Measurements from ENCODE around the gene LILRA6.
"Not testable (repeated sequence)": the region's sequence is repeated elsewhere in the genome, so short reads cannot be mapped to it uniquely, and the experiment has no call there.

LILRA6 gene

DNA sequence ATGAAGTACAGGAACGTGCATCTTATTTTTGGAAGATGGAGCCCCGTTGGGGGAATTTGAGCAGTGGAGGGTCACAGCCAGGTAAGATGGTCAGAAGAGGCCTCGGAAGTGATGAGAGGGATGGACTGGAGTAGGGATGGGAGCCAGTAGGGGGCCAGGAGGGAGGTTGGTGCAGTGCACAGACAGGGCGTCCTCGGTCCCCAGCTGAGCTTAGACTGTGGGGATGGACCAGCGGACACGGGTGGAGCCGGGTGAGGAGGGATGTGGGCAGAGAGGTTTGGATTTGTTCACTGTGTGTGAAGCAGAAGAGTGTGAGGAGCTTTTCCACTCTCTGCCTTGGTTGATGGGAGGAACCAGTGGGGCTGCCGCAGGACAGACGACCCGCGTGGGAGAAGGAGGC, 31.4 kb downstream of the LILRA6 start:
- Mint-ChIP-seq H3K36me3 (ENCODE audit: low read depth) (peaks cover 37% of the 10 kb centered on the region), H3K4me3 (no peak overlapping the region), H3K4me1 (ENCODE audit: low read depth) (peaks cover 35% of the 10 kb centered on the region), H3K9me3 (no peaks in the 10 kb centered on the region), H3K27me3 (ENCODE audit: low read depth) (no peaks in the 10 kb centered on the region), H3K27ac (peak overlapping the region; percentile 65)

DNA sequence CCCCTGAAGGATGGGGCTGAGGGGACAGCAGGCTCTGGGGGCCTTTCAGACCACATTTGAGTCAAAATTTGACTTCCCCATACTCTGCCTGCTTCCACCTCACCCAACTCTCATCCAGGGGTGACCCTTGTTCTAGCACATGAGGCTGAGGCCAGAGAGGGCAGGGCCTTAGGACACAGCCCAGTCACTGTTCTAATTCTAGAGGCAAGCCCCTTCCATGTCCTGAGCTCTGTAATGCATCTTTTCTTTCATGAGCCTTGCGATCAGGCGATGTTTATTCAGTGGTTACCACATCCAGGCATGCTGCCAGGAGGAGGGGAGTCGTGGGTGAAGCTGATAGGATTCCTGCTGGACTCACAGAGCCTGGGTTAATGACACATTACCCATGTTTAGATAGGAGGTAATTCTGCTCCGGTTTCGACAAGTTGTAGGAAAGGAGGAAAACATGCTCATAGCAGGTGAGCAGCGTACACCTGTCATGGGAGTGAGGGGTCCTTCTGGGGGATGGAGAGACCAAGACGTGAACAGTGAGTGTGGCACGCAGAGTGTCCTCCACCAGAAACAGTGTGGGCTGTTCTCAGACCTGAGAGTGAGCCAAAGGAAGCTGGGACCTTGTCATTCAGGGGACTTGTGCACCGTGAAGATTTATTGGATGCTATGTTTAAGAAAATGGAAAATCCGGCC, 32.6 kb downstream of the LILRA6 start:
- peak overlapping the region; percentile 39 for H3K4me3 Mint-ChIP-seq
- H3K27ac Mint-ChIP-seq: peak overlapping the region; percentile 65
- no peaks in the 10 kb centered on the region for H3K9me3 Mint-ChIP-seq
- H3K36me3 Mint-ChIP-seq (ENCODE audit: low read depth): peaks cover 43% of the 10 kb centered on the region
- peaks cover 45% of the 10 kb centered on the region for H3K4me1 Mint-ChIP-seq (ENCODE audit: low read depth)
- H3K27me3 Mint-ChIP-seq (ENCODE audit: low read depth): no peaks in the 10 kb centered on the region

DNA sequence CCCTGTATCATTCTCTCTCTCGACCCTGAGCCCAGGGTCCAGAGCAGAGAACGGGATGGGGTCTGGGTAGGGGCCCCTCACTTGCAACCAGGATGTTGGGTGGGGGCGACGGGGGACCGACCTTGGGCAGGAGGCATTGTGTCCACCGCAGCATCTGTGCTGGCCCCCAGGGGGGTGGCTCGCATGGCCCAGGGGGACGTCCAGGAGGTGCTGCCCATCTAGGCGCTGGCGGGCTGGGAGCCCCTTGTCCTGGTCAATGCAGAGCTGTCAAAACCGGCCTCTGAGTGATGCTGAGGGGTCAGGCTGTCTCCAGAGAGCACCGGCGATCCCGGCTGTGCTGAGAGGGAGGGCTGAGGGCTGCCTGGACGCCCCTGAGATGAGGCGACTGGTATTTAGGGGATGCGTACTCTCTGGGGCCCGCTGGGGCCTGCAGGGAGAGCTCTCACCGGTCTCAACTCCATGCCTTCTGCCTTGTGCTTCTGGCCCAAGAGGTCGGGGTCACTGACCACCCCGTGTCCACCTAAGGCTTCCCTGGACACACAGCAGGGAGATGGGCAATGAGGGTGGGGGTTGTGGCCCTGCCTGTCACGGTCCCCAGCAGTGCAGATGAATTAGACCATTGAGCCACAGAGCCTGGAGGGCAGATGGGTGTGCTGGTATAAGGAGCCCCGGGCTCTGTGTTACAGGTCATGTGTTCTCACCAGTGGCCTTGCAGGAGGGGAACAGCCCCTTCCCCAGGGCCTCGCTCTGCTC, 33.4 kb downstream of the LILRA6 start:
- no peak overlapping the region for H3K27ac Mint-ChIP-seq
- no peak overlapping the region for H3K4me3 Mint-ChIP-seq
- H3K4me1 Mint-ChIP-seq (ENCODE audit: low read depth): peaks cover 51% of the 10 kb centered on the region
- no peaks in the 10 kb centered on the region for H3K9me3 Mint-ChIP-seq
- H3K27me3 Mint-ChIP-seq (ENCODE audit: low read depth): no peaks in the 10 kb centered on the region
- peaks cover 50% of the 10 kb centered on the region for H3K36me3 Mint-ChIP-seq (ENCODE audit: low read depth)

DNA sequence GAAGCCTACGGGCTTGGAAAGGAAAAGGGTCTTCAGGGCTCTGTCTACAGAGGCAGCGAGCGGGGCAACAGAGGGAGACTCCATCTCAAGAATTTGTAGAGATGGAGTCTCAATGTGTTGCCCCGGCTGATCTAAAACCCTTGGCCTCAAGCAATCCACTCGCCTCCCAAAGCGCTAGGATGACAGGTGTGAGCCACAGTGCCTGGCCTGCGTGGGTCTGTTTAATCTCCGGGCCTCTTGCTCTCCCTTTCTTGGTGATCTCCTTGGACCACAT, 33.9 kb downstream of the LILRA6 start:
- Mint-ChIP-seq H3K9me3 (no peaks in the 10 kb centered on the region), H3K4me3 (peak overlapping the region; percentile 19), H3K27ac (peak overlapping the region; percentile 39), H3K36me3 (ENCODE audit: low read depth) (peaks cover 52% of the 10 kb centered on the region), H3K27me3 (ENCODE audit: low read depth) (no peaks in the 10 kb centered on the region), H3K4me1 (ENCODE audit: low read depth) (peaks cover 51% of the 10 kb centered on the region)

DNA sequence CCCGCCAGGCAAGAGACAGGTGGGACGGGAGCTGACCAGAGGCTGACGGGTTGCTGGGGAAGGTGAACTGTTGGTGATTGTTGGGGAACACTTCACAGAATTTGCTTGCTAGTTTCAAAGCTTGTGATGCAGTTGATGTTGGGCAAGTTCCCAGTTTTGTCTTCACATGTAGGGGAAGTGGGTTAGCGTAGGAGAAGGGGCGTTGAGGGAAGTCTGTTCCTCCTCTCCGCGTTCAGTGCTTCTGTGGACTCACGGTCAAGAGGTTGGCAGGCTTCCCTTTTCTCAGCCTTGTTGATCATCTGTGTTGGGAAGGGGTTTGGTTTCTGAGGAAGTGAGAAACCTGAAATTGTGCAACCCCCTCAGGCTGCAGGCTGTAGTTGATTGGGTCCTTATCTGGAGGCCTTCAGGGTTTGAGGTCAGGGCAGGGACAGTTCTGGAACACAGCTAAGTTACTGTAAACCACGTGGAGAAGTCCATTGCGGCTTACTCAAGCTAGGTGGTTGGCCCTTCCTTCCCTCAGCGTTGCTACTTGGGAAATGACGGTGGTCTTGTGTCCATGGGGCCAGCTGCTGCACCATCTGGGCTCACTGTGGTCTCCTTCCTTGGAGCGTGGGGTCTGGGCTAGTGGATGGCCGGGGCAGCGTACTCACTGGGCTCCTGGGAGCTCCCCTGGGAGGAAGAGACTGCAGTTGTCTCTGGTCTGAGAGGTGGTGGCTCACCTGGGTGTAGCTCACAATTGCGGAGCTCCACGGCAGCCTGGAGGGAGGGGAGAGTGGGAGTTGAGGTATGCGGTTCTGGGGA, 34.4 kb downstream of the LILRA6 start:
- peak overlapping the region; percentile 65 for H3K4me3 Mint-ChIP-seq
- H3K27me3 Mint-ChIP-seq (ENCODE audit: low read depth): no peaks in the 10 kb centered on the region
- peaks cover 54% of the 10 kb centered on the region for H3K4me1 Mint-ChIP-seq (ENCODE audit: low read depth)
- H3K27ac Mint-ChIP-seq: peak overlapping the region; percentile 39
- H3K9me3 Mint-ChIP-seq: no peaks in the 10 kb centered on the region
- peaks cover 55% of the 10 kb centered on the region for H3K36me3 Mint-ChIP-seq (ENCODE audit: low read depth)

DNA sequence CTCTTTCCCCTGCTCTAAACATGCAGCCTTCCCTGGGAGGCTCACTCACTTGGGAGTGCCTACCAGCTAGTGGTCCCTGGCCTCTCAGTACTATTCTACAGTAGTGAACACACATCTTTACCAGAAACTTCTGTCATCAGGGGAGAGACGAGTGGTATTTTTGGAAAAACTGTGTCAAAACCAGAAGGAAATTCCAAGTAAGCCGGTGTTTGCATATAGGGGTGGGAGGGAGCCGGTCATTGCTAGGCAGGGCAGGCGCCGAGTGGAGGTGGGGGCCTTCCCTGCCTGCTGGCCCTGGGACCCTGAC, 35.0 kb downstream of the LILRA6 start:
- H3K4me1 Mint-ChIP-seq (ENCODE audit: low read depth): peaks cover 59% of the 10 kb centered on the region
- H3K9me3 Mint-ChIP-seq: no peaks in the 10 kb centered on the region
- peaks cover 60% of the 10 kb centered on the region for H3K36me3 Mint-ChIP-seq (ENCODE audit: low read depth)
- H3K4me3 Mint-ChIP-seq: peak overlapping the region; percentile 65
- H3K27me3 Mint-ChIP-seq (ENCODE audit: low read depth): no peaks in the 10 kb centered on the region
- peak overlapping the region; percentile 39 for H3K27ac Mint-ChIP-seq

DNA sequence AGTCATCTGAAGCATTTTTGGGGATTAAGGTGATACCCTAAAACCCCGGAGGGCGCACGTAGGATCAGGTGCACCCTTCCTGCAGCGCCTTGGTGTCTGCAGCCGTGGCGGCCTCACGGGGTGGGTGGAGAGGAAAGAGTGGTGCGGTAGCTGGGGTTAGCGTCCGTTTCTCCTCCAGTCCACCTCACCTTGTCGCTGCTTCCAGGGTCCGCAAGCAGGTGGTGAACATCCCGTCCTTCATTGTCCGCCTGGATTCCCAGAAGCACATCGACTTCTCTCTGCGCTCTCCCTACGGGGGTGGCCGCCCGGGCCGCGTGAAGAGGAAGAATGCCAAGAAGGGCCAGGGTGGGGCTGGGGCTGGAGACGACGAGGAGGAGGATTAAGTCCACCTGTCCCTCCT, 35.4 kb downstream of the LILRA6 start:
- H3K9me3 Mint-ChIP-seq; H3K27me3 Mint-ChIP-seq (ENCODE audit: low read depth): not testable (repeated sequence)
- H3K4me1 Mint-ChIP-seq (ENCODE audit: low read depth): peaks cover 61% of the 10 kb centered on the region
- H3K27ac Mint-ChIP-seq: peak overlapping the region; percentile 39
- H3K4me3 Mint-ChIP-seq: peak overlapping the region; percentile 65
- peaks cover 64% of the 10 kb centered on the region for H3K36me3 Mint-ChIP-seq (ENCODE audit: low read depth)

DNA sequence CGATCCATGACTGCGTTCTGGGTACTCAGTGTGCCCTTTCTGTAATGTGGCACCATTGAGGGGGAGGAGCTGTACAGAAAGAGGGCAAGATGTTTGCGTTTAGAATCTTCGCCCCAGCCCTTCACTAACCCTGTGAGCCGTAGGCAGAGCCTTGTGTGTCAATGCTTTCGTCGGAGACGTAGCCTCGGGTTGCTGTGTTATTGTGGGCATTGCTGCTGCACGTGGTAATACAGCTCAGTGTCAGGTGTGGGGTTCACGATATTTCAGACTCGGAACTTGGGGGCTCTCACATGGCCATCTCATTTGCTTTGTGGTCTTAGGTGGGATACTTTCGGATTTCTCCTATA, 35.8 kb downstream of the LILRA6 start:
- Mint-ChIP-seq H3K27me3 (ENCODE audit: low read depth) (no peaks in the 10 kb centered on the region), H3K4me3 (peak overlapping the region; percentile 65), H3K9me3 (no peaks in the 10 kb centered on the region), H3K36me3 (ENCODE audit: low read depth) (peaks cover 68% of the 10 kb centered on the region), H3K4me1 (ENCODE audit: low read depth) (peaks cover 65% of the 10 kb centered on the region), H3K27ac (no peak overlapping the region)

DNA sequence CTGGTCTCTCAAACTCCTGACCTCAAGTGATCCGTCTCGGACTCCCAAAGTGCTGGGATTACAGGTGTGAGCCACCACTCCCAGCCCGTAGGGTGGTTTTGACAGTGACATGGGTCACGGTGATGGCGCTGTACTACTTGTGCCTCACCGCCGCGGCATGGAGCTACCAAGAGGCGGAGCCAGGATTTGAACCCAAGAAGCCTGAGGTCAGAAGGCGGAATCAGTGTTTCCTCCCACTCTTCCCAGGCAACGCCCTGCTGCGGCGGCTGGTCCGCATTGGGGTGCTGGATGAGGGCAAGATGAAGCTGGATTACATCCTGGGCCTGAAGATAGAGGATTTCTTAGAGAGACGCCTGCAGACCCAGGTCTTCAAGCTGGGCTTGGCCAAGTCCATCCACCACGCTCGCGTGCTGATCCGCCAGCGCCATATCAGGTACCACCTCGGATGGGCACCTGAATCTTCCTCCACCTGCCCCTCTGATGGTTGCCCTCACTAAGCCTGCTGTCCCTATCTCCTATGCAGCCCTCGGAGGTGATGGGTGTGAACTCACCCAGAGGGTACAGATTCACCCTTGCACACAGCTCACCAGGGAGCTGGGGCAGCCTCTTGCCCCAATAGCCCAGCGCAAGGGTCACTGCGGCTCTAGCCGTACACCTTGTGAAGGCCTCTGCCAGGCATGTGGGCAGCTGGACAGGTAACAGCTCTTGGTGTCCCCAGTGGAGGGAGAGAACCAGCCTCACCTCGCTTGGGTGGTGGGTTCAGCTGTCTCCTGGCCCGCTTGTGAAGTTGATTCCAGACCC, 36.4 kb downstream of the LILRA6 start:
- H3K9me3 Mint-ChIP-seq: no peaks in the 10 kb centered on the region
- H3K4me3 Mint-ChIP-seq: peak overlapping the region; percentile 65
- H3K27ac Mint-ChIP-seq: no peak overlapping the region
- H3K36me3 Mint-ChIP-seq (ENCODE audit: low read depth): peaks cover 73% of the 10 kb centered on the region
- H3K4me1 Mint-ChIP-seq (ENCODE audit: low read depth): peaks cover 67% of the 10 kb centered on the region
- no peaks in the 10 kb centered on the region for H3K27me3 Mint-ChIP-seq (ENCODE audit: low read depth)

DNA sequence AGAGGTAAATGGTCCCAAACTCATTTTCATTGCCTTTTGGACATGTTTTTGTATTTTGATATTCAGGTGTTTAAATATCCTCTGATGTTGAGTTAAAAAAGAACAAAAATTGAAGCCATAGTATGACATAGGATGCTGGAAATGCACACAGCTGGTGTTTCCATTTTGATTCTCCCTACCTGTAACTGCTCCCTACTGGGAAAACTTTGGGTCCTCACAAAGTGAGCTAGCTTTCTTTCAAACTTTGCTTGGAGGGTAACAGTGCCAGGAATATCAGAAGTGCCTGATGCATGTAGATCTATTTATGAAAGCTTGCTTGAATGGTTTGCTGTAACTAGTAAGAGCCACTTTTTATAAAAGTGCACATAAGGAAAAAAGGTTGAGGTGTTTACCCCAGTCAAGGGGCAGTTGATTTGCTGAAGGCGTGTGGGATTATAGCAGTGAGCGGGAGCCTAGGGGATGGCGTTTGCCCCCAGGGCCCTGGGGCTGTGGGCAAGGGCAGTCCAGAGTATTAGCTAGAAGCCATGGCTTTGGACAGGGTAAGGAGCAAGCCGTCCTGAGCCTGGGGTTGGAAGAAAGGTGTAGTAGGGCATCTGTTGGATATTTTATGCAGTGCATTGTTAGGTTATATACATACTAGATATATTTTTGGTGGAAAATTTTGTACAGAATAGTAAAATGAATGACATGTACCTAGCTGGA, 37.7 kb downstream of the LILRA6 start:
- no peaks in the 10 kb centered on the region for H3K9me3 Mint-ChIP-seq
- peak overlapping the region; percentile 1 for H3K27ac Mint-ChIP-seq
- H3K4me3 Mint-ChIP-seq: peak overlapping the region; percentile 2
- H3K4me1 Mint-ChIP-seq (ENCODE audit: low read depth): peaks cover 55% of the 10 kb centered on the region
- H3K36me3 Mint-ChIP-seq (ENCODE audit: low read depth): peaks cover 70% of the 10 kb centered on the region
- H3K27me3 Mint-ChIP-seq (ENCODE audit: low read depth): no peaks in the 10 kb centered on the region

DNA sequence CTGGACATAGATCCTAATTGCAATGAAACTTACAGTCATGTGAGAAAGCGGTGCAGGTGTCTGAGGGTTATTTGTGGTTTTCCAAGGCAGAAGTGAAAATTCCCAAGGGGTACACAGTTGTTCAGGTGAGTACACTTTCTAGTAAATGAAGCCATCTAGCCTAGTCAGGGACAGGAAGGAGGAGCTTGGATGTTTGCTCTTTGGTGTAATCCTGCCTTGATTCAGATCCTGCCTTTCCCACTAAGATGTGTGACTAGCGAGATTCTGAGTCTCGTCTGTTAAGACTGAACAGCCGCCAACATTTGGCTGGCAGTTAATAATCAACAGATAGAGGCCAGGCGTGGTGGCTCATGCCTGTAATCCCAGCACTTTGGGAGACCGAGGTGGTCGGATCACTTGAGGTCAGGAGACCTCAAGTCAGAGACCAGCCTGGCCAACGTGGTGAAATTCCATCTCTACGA, 39.4 kb downstream of the LILRA6 start:
- H3K9me3 Mint-ChIP-seq: no peaks in the 10 kb centered on the region
- peaks cover 65% of the 10 kb centered on the region for H3K36me3 Mint-ChIP-seq (ENCODE audit: low read depth)

DNA sequence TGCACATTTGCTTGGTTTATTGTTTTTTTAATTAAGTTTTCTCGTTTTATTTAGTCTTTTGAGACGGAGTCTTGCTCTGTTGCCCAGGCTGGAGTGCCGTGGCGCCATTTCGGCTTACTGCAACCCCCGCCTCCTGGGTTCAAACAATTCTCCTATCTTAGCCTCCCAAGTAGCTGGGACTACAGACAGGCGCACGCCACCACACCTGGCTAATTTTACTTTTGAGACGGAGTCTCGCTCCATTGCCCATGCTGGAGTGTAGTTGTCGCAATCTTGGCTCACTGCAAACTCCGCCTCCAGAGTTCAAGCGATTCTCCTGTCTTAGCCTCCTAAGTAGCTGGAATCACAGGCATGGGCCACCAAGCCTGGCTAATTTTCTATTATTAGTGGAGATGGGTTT, 40.6 kb downstream of the LILRA6 start:
- H3K4me1 Mint-ChIP-seq (ENCODE audit: low read depth): peaks cover 43% of the 10 kb centered on the region
- H3K27ac Mint-ChIP-seq: peak overlapping the region; percentile 49
- H3K27me3 Mint-ChIP-seq (ENCODE audit: low read depth): no peaks in the 10 kb centered on the region
- H3K9me3 Mint-ChIP-seq: no peaks in the 10 kb centered on the region
- H3K4me3 Mint-ChIP-seq: peak overlapping the region; percentile 97
- H3K36me3 Mint-ChIP-seq (ENCODE audit: low read depth): peaks cover 53% of the 10 kb centered on the region

More for the DNA sequence above, 39.4 kb downstream of the LILRA6 start:
- no peak overlapping the region for H3K27ac Mint-ChIP-seq
- peaks cover 54% of the 10 kb centered on the region for H3K4me1 Mint-ChIP-seq (ENCODE audit: low read depth)
- no peaks in the 10 kb centered on the region for H3K27me3 Mint-ChIP-seq (ENCODE audit: low read depth)
- H3K4me3 Mint-ChIP-seq: peak overlapping the region; percentile 97

DNA sequence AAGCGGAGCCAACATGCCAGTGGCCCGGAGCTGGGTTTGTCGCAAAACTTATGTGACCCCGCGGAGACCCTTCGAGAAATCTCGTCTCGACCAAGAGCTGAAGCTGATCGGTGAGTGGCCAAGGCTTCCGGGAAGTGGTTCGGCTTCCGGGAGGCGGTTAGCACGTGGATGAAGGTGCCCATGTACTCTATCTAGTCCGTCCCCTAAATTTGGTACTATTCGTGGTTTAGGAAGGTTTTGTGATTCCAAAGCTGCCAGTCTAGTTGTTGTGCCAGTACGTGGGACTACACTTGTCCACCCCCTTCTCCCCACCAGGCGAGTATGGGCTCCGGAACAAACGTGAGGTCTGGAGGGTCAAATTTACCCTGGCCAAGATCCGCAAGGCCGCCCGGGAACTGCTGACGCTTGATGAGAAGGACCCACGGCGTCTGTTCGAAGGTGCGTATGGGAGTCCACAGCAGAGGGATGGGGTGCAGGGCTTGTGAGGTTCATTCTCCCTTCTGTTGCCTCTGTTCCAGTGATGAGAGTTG, 41.4 kb downstream of the LILRA6 start:
- no peaks in the 10 kb centered on the region for H3K27me3 Mint-ChIP-seq (ENCODE audit: low read depth)
- H3K36me3 Mint-ChIP-seq (ENCODE audit: low read depth): peaks cover 46% of the 10 kb centered on the region
- no peaks in the 10 kb centered on the region for H3K9me3 Mint-ChIP-seq
- peak overlapping the region; percentile 97 for H3K4me3 Mint-ChIP-seq
- peak overlapping the region; percentile 95 for H3K27ac Mint-ChIP-seq
- H3K4me1 Mint-ChIP-seq (ENCODE audit: low read depth): peaks cover 41% of the 10 kb centered on the region

DNA sequence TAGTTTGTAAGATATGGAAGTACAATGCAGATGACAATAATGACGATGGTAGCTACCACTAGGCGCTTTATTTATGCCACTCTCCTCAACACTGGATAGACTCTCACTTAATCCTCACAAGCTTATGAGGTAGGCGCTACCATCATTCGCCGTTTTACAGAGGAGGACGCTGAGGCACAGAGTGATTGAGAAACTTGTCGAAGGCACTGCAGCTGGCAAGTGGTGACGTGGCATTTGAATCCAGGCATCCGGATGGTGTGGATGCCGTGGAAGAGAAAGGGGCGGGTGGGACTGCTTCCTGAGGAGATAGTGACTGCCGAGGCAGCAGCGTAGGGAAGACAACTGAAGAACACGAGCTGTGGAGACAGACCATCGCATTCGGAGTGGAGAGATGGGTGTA, 43.2 kb downstream of the LILRA6 start:
- Mint-ChIP-seq H3K4me3 (peak overlapping the region; percentile 60), H3K36me3 (ENCODE audit: low read depth) (peaks cover 40% of the 10 kb centered on the region), H3K4me1 (ENCODE audit: low read depth) (peaks cover 29% of the 10 kb centered on the region)

More for the DNA sequence above, 43.2 kb downstream of the LILRA6 start:
- Mint-ChIP-seq H3K9me3 (no peaks in the 10 kb centered on the region), H3K27ac (peak overlapping the region; percentile 72), H3K27me3 (ENCODE audit: low read depth) (no peaks in the 10 kb centered on the region)

All from T-helper 1 cell treated with Interleukin-12 subunit alpha and Interleukin-12 subunit beta and Interleukin-4 antibody, amounts not matched to agents 30 μg/mL and 1 μg/mL, for 36 hours (primary cell).